Measurements from ENCODE around the gene TMEM204.

TMEM204 gene

GRCh38 chr16:1520461-1520860, 13.0 kb upstream of the TMEM204 start:
- DNase-seq (ENCODE audit: low read depth), result no peak

- DNase-seq (ENCODE audit: low read depth), result no peak
These were observed 9.8 kb upstream of the TMEM204 start for GRCh38 chr16:1523581-1524245.

GRCh38 chr16:1524366-1524765, 9.1 kb upstream of the TMEM204 start:
- DNase-seq (ENCODE audit: low read depth), result no peak

- DNase-seq (ENCODE audit: low read depth), result no peak
These were observed 7.4 kb upstream of the TMEM204 start for GRCh38 chr16:1525871-1526607.

- no peak for DNase-seq (ENCODE audit: low read depth)
These were observed 6.6 kb upstream of the TMEM204 start for GRCh38 chr16:1526608-1527555.

GRCh38 chr16:1527836-1528811, 5.3 kb upstream of the TMEM204 start:
- DNase-seq (ENCODE audit: low read depth), result no peak

- DNase-seq (ENCODE audit: low read depth), result no peak
These were observed 4.4 kb upstream of the TMEM204 start for GRCh38 chr16:1528921-1529537.

- no peak for DNase-seq (ENCODE audit: low read depth)
These were observed 3.0 kb upstream of the TMEM204 start for GRCh38 chr16:1530349-1530882.

- no peak for DNase-seq (ENCODE audit: low read depth)
These were observed 2.4 kb upstream of the TMEM204 start for GRCh38 chr16:1530883-1531637.

GRCh38 chr16:1531638-1531910, 1.9 kb upstream of the TMEM204 start:
- DNase-seq (ENCODE audit: low read depth), result no peak

- no peak for DNase-seq (ENCODE audit: low read depth)
These were observed 1.2 kb upstream of the TMEM204 start for GRCh38 chr16:1532081-1532760.

GRCh38 chr16:1532771-1533170, 695 bp upstream of the TMEM204 start:
- DNase-seq (ENCODE audit: low read depth), result no peak

- DNase-seq (ENCODE audit: low read depth), result no peak
These were observed 855 bp downstream of the TMEM204 start for GRCh38 chr16:1534021-1535020.

- no peak for DNase-seq (ENCODE audit: low read depth)
These were observed 2.2 kb downstream of the TMEM204 start for GRCh38 chr16:1535391-1536291.

- no peak for DNase-seq (ENCODE audit: low read depth)
These were observed 3.1 kb downstream of the TMEM204 start for GRCh38 chr16:1536601-1537000.

- no peak for DNase-seq (ENCODE audit: low read depth)
These were observed 3.7 kb downstream of the TMEM204 start for GRCh38 chr16:1537138-1537577.

GRCh38 chr16:1537763-1538289, 4.4 kb downstream of the TMEM204 start:
- no peak for DNase-seq (ENCODE audit: low read depth)
